GM21529 (cell line): Measurements from ENCODE around the gene SERPINA5.
"Not testable (repeated sequence)": the region's sequence is repeated elsewhere in the genome, so short reads cannot be mapped to it uniquely, and the experiment has no call there.

ENCODE experiments used
- ATAC-seq: cut with Tn5 transposase; IDR thresholded peaks from one replicate; pipeline ENCODE4 v1.9.1; 2021; ENCODE audit not compliant: unreplicated experiment

The SERPINA5 gene

GRCh38 chr14:94621358-94622134 lies 40.3 kb downstream of the SERPINA5 start:
- ATAC-seq, result no peak

DNA sequence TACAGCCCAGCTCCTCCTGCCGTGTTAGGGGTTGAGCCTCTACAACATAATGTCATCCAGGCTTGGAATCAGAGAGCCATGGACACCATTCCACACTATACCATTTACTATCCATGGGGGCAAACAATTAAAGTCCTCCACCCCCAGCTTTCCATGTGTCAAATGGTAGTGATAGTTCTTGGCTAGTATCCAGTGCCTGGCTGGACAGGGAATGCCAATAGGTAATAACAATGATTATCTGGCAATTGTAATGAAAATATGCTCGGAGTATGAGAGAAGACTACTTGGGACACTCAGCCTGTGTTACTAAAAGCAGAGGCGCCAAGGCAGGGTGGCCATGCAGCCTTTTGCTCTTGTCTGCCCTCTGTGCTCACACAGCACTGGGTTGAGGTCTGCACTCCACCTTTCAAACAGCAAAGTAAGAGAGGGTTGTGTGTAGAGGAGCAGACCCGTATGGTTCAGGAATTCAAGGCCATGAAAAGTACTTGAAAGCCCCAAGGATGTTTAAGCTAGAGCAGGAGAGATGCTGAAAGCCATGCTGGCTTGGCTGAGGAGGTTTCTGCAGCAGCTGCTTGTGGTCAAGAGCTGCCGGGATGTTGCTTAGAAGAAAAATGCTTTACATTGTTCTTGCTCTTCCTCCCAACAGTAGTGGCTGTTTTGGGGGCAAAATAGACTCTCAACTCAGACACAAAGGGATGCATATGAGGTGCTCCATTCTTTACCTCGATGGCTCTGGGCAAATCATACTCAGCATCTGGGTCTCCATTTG lies 41.6 kb downstream of the SERPINA5 start:
- no peak for ATAC-seq

DNA sequence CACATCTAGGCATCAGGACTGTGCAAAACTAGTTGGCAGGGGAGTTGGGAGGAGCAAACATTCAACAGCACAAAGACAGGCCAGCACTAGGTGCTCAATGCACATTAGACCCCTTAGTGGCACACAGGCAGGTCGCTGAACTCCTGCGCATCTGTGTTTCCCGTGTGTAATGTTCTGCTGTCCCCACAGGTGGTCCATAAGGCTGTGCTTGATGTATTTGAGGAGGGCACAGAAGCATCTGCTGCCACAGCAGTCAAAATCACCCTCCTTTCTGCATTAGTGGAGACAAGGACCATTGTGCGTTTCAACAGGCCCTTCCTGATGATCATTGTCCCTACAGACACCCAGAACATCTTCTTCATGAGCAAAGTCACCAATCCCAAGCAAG lies 42.2 kb downstream of the SERPINA5 start:
- no peak for ATAC-seq

DNA sequence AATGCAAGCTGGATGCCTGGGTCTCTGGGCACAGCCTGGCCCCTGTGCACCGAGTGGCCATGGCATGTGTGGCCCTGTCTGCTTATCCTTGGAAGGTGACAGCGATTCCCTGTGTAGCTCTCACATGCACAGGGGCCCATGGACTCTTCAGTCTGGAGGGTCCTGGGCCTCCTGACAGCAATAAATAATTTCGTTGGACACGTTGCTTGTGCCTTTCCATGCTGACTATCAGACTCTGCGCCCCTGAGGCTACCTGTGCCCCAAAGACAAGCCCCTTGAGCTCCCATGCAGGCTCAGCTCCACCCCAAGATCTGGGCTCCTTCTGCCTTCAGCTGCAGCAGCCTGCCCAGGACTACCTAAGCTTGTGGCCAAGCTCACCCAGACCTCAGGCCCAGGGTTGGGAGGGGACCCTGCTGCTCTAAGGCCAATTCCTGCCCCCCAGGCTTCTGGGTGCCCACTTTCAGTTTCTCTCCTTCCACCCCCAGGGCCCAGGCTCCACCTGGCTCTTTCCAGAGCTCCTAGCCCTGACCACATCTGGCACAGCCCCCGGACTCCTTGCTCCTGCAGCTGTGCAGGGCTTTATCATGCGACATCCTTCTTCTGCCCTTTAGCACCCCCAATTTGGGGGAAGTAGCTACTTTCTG lies 42.8 kb downstream of the SERPINA5 start:
- no peak for ATAC-seq

DNA sequence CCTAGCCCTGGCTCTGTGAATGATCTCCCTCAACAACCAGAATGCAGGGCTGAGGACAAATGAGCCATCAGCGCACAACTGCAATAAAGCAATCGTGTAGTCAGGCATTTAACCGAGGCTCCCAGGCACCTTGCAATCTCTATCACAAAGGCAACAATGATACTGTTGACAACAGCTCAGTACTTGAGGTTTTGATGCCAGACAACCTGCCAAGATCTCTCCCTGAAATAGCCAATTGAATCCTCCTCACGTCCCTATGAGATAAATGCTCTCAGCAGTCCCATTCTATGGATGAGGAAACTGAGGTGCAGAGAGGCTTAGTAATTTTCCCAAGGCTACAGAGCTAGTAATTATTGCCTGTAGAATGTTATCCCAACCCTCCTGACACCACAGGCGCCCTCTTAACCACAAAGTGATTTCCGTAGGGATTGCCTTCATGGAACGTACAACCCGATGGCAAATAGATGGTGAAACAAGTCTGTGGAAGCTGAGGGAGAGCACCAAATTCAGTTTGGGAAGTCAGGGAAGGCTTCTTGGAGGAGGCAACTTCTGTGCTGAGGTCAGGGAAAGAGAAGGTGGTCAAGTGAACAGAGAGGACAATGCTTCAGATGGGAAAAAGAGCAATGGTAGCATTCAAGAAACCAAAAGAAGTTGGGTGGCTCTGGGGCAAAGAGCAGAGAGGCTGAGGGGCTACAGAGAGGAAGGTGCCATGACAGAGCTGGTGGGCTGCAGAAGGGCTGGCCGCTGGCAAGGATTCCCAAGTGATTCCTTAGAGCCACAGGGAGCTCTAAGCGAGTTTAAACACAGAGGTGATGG lies 43.5 kb downstream of the SERPINA5 start:
- no peak for ATAC-seq

DNA sequence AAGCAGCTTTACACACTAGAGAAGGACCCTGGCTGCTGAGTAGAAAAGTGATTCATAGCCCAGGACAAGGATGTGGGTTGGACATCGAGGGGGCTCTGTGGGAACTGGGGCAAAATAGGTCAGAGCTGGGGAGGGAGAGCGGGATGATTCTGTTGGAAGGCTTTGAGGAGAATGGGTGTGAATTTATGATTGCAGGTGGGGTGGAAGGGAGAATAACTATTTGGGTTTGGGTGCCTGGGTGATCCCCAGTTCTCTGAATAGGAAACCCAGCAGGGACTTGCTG lies 44.1 kb downstream of the SERPINA5 start:
- no peak for ATAC-seq

GRCh38 chr14:94628578-94628977 lies 47.4 kb downstream of the SERPINA5 start:
- ATAC-seq, result no peak

DNA sequence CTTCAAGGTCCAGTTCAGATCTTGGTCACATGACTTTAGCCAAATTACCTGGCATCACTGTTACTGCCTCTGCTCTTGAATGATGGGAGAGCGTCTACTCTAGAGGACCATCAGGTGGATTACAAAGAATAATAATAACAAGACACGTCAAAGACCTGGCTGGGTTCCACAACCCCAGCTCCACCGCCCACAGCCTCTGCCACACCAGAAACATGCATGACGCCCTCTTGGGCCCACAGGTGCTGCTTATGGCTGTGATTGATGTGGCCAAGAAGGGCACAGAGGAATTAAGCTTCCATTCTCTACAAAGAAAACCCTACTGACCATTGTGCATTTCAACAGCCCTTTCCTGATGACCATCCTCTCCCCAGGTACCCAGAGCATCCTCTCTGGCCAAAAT lies 49.2 kb downstream of the SERPINA5 start:
- no peak for ATAC-seq

GRCh38 chr14:94631050-94631449 lies 49.8 kb downstream of the SERPINA5 start:
- no peak for ATAC-seq

DNA sequence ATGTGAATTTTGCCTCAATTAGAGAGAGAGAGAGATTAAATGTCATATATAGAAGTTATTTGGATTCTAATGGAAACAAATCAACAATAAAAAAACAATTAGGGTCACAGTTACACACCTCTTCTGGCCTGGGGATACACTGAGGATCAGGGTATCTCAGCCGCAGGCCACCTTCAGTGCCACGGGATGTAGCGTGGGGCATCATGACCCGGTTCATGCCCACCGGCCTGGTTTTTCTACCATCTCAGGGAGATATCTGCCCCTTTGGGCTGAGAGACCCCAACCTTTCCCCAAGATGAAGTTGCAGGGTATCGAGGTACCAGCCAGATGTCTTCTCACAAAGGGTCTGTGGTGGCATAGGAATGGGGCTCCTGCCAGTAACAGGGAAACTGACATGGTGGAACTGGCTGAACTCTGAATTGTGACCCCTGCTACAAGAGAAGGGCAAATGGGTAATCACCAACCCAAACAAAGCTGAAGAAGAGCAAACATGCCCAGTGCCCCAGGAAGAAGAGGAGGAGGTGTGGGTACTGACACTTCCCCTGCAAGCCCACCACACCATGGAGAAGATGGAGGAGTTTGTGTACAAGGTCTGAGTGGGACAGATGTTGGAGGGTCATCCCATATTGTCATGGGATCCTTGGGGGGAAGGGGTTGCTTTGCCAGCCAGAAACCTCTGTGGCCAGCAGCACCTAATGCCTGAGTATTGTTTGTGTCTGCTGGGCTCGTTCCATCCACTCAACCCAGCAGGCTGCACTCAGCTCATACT lies 50.5 kb downstream of the SERPINA5 start:
- ATAC-seq, result no peak

DNA sequence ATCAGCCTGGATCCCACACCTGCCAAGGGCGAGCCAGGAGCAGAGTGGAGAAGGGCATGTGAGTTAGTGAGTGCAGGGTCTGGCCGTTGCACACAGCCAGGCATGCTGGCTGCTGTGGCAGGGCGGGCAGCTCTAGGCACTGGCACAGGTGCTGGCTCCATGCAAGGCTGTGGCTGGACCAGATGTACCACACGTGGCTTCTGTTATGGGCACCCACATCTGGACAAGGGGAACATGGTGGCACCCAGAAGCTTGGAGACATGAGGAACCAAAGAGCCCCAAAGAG lies 51.0 kb downstream of the SERPINA5 start:
- no peak for ATAC-seq

DNA sequence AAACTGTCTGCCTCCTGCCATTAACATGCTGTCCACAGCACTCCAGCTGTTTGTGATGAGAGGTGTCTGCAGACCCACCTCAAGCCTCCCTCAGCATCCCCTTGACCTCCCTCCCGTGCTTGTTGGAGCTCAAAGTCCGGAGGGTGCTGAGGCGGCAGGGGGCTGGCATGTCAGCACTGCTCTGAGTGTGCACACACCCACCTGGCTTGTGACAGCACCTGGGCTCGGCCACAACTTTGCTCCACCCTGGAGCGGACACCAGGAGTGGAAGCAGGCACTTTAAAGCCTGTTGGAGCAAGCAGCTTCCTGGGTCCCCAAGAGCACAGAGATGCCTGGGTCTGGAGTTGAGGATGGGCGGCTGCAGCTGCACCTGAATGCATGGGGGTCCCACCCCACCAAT lies 51.9 kb downstream of the SERPINA5 start:
- no peak for ATAC-seq

DNA sequence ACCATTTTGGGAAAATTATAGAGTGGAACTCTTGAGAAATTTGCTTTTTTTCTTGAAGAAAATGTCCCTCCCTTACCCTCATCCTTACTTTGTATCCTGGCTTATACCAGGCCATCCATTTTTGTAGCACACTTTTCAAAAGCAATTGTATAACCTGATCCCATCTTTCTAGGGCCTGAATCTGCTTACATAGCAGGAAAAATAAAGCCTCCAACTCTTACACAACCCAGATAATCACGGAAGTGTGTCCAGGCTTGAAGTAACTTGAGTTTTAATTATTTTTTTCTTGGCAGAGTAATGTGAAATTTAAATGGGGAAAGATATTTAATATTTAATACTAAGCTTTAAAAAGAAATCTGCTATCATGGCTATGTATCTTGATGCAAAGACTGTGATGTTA lies 53.9 kb downstream of the SERPINA5 start:
- no peak for ATAC-seq

DNA sequence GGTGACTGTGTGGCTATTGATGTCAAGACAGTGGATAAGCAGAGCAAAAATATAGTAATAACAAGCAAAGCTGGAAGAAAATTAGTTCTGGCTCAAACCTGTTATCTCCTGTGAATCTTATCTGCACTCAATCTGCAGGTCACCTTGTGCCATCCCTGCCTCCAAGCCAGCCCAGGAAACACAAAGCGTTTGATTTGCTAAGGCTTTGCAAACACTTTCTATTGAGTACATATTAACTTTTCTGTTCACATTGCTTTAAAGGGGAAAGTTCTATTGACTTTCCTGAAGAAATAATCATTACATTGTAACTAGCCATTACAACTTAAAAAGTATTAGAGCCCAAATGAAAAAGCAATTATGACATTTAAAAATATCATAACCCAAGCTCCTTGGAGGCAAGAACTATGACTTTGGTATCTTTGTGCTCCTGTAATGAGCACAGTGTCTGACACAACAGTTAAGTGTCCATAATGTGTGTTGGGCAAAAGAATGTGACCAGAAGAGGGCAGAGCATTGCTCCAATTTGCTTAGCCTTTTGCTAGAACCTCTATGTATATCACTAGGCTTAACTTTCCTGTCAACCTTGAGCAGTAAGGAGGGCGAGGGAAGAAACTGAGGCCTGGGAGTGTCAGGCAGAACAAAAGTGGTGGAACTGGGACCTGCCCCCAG lies 55.7 kb downstream of the SERPINA5 start:
- no peak for ATAC-seq

DNA sequence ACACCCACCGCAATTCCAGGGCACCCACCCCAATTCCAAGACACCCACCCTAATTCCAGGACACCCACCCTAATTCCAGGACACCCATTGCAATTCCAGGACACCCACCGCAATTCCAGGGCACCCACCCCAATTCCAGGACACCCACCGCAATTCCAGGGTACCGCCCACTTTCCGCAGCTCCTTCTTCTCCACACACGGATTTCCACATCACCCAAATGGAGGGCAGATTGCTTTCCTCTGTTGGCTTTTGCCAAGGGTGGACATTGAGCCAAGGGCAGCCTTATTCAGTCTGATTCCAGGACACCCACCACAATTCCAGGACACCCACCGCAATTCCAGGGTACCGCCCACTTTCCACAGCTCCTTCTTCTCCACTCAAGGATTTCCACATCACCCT lies 56.6 kb downstream of the SERPINA5 start:
- ATAC-seq, result not testable (repeated sequence)

- ATAC-seq, result no peak
Observed at GRCh38 chr14:94638339-94638738, 57.1 kb downstream of the SERPINA5 start.

DNA sequence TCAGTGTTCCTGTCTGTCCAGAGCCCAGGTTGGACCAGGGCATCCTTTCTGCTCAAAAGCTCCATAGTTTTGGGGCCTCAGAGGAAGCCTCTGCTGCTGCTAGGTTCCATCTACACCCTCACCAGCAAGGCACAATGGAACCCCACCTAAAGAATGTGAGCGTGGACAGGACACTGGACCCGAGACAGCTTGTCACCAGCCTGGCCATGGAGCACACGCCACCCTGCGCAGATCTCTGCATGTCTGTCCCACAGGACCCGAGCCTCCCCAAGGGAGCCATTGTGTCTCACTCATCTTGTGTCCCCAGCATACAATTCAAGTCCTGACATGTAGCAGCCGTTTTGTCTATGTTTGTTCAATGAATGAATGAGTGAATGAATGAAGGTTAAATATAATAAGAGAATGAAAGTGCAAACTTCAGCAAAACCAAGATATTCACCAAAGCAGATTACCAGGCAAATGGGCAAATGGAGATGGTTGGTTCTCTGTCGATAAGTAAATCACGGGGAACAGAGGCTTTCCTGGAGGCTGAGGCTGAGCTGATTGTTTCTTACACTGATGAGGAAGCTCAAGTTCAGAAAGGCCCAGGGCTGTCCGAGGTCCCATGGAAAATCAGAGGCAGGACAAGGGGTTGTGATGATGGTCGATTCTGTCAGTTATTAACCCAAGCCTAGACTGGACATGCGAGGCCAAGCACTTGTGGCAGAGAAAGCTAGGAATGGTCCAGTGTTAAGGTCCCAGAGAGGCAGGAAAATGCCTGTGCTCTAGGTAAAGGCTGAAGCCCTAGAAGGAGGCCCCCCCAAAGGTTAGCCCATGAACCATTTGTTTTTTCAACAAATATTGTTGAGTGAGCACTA lies 58.0 kb downstream of the SERPINA5 start:
- ATAC-seq, result no peak

GRCh38 chr14:94640721-94641631 lies 59.8 kb downstream of the SERPINA5 start:
- ATAC-seq, result no peak

- no peak for ATAC-seq
Observed at GRCh38 chr14:94641632-94641955, 60.4 kb downstream of the SERPINA5 start.
